Stimulated activated naive CD8-positive, alpha-beta T cell treated with anti-CD3 and anti-CD28 coated beads, Interleukin-15, amount 100 ng/mL, for 72 hours (primary cell): ENCODE measurements around the gene ALDH1L1.

Experiments
- ATAC-seq: fragments of 150-1000 bp; cut with Tn5 transposase; 2 replicates; pipeline ENCODE4 v1.10.0; 2021; ENCODE audit warnings: mild to moderate bottlenecking, moderate library complexity
- DNase-seq, 2 donors: peaks; one replicate each; pipeline ENCODE4 v3.0.0; 2021 to 2022
- H3K27ac Mint-ChIP-seq, 2 donors: one replicate each; pipeline ENCODE4 v1.8.0; 2022; ENCODE audit warnings: mild to moderate bottlenecking in 2 of 2, mixed read lengths in 2 of 2, moderate library complexity in 2 of 2
- H3K27me3 Mint-ChIP-seq: one replicate; pipeline ENCODE4 v1.8.0; 2022; ENCODE audit warnings: mixed read lengths
- H3K4me1 Mint-ChIP-seq: one replicate; pipeline ENCODE4 v1.8.0; 2022; ENCODE audit warnings: mild to moderate bottlenecking, mixed read lengths
- H3K4me3 Mint-ChIP-seq, 2 donors: one replicate each; pipeline ENCODE4 v1.8.0; 2022; ENCODE audit warnings: mild to moderate bottlenecking in 2 of 2, mixed read lengths in 2 of 2, moderate library complexity in 1 of 2
- H3K9me3 Mint-ChIP-seq, 2 donors: one replicate each; pipeline ENCODE4 v1.8.0; 2022; ENCODE audit warnings: mixed read lengths in 2 of 2

ALDH1L1 gene

GRCh38 chr3:126134219-126134975, 46.0 kb downstream of the ALDH1L1 start:
- H3K4me3 Mint-ChIP-seq, result no peak overlapping the region
- DNase-seq (peak; percentile 50 to 61), ATAC-seq (peak; percentile 75)
- H3K27me3 Mint-ChIP-seq, result peaks cover 57% of the 10 kb centered on the region
- no peaks in the 10 kb centered on the region for H3K9me3 Mint-ChIP-seq
- no peaks in the 10 kb centered on the region for H3K4me1 Mint-ChIP-seq
- no peak overlapping the region for H3K27ac Mint-ChIP-seq

- H3K27ac Mint-ChIP-seq, result no peak overlapping the region
- no peak overlapping the region for H3K4me3 Mint-ChIP-seq
- ATAC-seq (no peak), DNase-seq (no peak)
- no peaks in the 10 kb centered on the region for H3K9me3 Mint-ChIP-seq
- peaks cover 51% of the 10 kb centered on the region for H3K27me3 Mint-ChIP-seq
- no peaks in the 10 kb centered on the region for H3K4me1 Mint-ChIP-seq
Observed at GRCh38 chr3:126133606-126134005, 46.8 kb downstream of the ALDH1L1 start.

DNA sequence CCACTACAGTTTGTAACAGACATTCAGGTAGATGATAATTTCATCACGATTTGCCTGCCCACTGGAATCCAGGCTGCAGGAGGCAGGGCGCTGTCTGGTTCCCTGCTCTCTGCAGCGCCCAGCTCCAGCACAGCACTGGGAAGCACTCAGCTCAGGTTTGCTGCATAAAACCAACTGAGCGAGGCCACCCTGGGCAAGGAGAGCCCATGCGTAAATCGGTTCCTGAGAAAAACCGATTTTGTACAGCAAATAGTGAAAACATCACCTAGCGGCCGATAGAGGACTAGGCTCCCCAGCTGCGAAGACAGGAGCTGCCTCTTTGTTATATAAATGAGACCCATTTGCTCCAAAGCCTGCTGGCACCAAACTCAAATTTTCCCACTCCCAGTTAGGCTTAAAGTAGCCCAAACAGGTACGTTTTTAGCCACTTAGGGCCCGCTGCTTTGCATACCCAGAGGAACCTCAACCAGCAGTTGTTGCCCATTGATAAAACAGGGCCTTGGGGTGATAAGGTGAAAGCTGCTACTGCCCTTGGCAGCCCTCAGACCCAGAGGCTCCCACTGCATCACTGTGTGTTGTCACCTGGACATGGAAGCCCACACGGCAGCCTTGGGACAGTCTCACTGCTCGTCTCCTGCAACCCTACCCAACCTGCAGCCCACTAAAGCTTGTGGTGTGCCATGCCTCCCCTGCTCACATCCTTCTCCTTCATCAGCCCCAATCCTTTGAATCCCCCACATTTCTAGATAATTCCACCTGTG, 47.5 kb downstream of the ALDH1L1 start:
- ATAC-seq (no peak), DNase-seq (no peak)
- Mint-ChIP-seq H3K4me1 (no peaks in the 10 kb centered on the region), H3K27ac (peak overlapping the region; percentile 8 to 73), H3K27me3 (peaks cover 50% of the 10 kb centered on the region), H3K4me3 (no peak overlapping the region), H3K9me3 (no peaks in the 10 kb centered on the region)

- H3K4me3 Mint-ChIP-seq, result no peak overlapping the region
- H3K27me3 Mint-ChIP-seq, result peaks cover 41% of the 10 kb centered on the region
- no peak overlapping the region for H3K27ac Mint-ChIP-seq
Observed at GRCh38 chr3:126131881-126132750, 48.3 kb downstream of the ALDH1L1 start.

GRCh38 chr3:126130981-126131745, 49.2 kb downstream of the ALDH1L1 start:
- H3K27me3 Mint-ChIP-seq, result peaks cover 32% of the 10 kb centered on the region
- H3K27ac Mint-ChIP-seq, result no peak overlapping the region
- no peaks in the 10 kb centered on the region for H3K9me3 Mint-ChIP-seq
- no peaks in the 10 kb centered on the region for H3K4me1 Mint-ChIP-seq
- ATAC-seq (no peak), DNase-seq (no peak)
- H3K4me3 Mint-ChIP-seq, result no peak overlapping the region

More at GRCh38 chr3:126131881-126132750, 48.3 kb downstream of the ALDH1L1 start:
- no peaks in the 10 kb centered on the region for H3K4me1 Mint-ChIP-seq
- DNase-seq (no peak), ATAC-seq (no peak)
- no peaks in the 10 kb centered on the region for H3K9me3 Mint-ChIP-seq

GRCh38 chr3:126130081-126130855, 50.1 kb downstream of the ALDH1L1 start:
- ATAC-seq (no peak), DNase-seq (no peak)
- Mint-ChIP-seq H3K4me1 (no peaks in the 10 kb centered on the region), H3K4me3 (no peak overlapping the region), H3K27ac (no peak overlapping the region), H3K9me3 (no peaks in the 10 kb centered on the region), H3K27me3 (peaks cover 23% of the 10 kb centered on the region)

- Mint-ChIP-seq H3K9me3 (no peaks in the 10 kb centered on the region), H3K4me3 (no peak overlapping the region), H3K4me1 (no peaks in the 10 kb centered on the region), H3K27me3 (peaks cover 15% of the 10 kb centered on the region), H3K27ac (no peak overlapping the region)
- ATAC-seq, result no peak
- DNase-seq, result no peak
Observed at GRCh38 chr3:126129398-126129891, 50.9 kb downstream of the ALDH1L1 start.

GRCh38 chr3:126128504-126129397, 51.6 kb downstream of the ALDH1L1 start:
- no peaks in the 10 kb centered on the region for H3K9me3 Mint-ChIP-seq
- peak overlapping the region in 1 of 2 donors; percentile 90 for H3K27ac Mint-ChIP-seq
- H3K27me3 Mint-ChIP-seq, result peaks cover 8% of the 10 kb centered on the region
- DNase-seq (no peak), ATAC-seq (no peak)
- H3K4me1 Mint-ChIP-seq, result no peaks in the 10 kb centered on the region
- no peak overlapping the region for H3K4me3 Mint-ChIP-seq

DNA sequence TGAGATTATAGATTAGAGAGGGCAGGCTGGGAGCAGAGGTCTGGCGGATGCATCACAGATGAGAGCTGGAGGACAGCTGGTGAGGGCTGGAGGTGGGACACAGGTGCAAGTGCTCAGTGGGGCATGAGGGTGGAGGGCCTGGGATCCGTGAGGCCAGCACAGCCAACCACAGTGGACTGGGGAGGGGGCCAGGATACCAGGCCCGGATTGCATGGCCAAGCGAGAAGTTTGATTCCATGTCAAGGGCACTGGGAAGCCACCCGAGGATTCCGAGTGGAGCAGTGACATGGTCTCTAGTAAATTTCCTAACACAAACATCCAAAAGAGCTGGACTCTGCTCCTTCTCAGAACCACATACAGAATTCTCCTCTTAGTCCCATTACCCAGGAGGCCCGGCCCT, 52.5 kb downstream of the ALDH1L1 start:
- Mint-ChIP-seq H3K27ac (peak overlapping the region in 1 of 2 donors; percentile 90), H3K27me3 (peaks cover 7% of the 10 kb centered on the region), H3K4me3 (no peak overlapping the region), H3K9me3 (no peaks in the 10 kb centered on the region), H3K4me1 (no peaks in the 10 kb centered on the region)
- ATAC-seq (no peak), DNase-seq (no peak)

DNA sequence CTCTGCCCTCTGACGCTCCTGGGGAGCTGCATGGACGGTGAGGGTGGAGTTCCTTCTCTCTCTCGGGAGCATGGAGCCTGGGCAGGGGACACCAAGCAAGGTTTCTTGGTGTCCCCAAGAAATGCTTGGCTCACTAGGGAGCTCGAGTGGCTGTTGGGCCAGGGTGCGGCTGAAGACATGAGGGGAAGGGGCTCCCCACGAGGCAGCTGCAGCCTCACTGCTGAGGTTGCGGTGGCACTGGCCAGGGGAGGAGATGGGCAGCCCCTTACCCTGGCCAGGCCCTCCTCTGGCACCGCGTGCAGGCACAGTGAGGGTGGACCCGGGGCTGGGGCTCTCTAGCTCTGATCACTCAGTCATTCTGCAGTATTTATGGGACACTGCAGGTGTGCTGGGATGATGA, 52.9 kb downstream of the ALDH1L1 start:
- DNase-seq (no peak), ATAC-seq (no peak)
- H3K9me3 Mint-ChIP-seq, result no peaks in the 10 kb centered on the region
- H3K27ac Mint-ChIP-seq, result no peak overlapping the region
- H3K27me3 Mint-ChIP-seq, result peaks cover 7% of the 10 kb centered on the region
- H3K4me3 Mint-ChIP-seq, result no peak overlapping the region
- H3K4me1 Mint-ChIP-seq, result no peaks in the 10 kb centered on the region

DNA sequence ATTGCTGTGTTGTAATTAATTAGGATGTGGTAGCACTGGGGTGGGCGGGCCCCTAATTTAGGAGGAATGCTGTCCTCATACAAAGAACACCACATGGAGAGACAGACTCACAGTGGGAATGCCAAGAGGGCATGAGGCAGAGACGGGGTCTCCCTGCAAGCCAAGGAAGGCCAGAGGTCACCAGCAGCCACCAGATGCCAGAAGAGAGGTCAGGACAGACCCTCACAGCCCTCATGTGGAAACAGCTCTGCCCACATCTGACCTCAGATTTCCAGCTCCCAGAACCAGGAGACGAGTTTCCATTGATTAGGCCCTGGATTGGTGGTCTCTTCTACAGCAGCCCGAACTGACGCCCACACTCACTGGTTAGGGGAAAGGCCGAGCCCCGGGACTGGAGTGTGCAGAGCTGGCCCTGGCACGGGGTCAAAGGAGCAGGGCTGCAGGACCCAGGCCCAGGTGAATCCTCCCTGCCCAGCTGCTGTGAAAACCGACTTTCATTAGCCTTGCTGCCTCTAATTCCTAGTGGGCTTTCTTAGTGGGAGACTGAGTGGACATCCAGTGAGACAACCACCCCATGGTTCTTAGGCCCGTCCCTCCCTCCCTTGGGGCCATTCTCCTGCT, 53.5 kb downstream of the ALDH1L1 start:
- Mint-ChIP-seq H3K4me1 (no peaks in the 10 kb centered on the region), H3K4me3 (no peak overlapping the region), H3K27me3 (peaks cover 7% of the 10 kb centered on the region), H3K27ac (no peak overlapping the region), H3K9me3 (no peaks in the 10 kb centered on the region)
- ATAC-seq (no peak), DNase-seq (no peak)

- H3K27ac Mint-ChIP-seq, result no peak overlapping the region
Observed at GRCh38 chr3:126126286-126126685, 54.1 kb downstream of the ALDH1L1 start.

GRCh38 chr3:126125781-126126251, 54.6 kb downstream of the ALDH1L1 start:
- Mint-ChIP-seq H3K4me1 (no peaks in the 10 kb centered on the region), H3K4me3 (no peak overlapping the region), H3K27me3 (peaks cover 7% of the 10 kb centered on the region), H3K9me3 (no peaks in the 10 kb centered on the region), H3K27ac (no peak overlapping the region)
- ATAC-seq (no peak), DNase-seq (no peak)

More at GRCh38 chr3:126126286-126126685, 54.1 kb downstream of the ALDH1L1 start:
- no peaks in the 10 kb centered on the region for H3K4me1 Mint-ChIP-seq
- no peak for ATAC-seq
- peaks cover 7% of the 10 kb centered on the region for H3K27me3 Mint-ChIP-seq
- DNase-seq, result no peak
- H3K9me3 Mint-ChIP-seq, result no peaks in the 10 kb centered on the region
- H3K4me3 Mint-ChIP-seq, result no peak overlapping the region
